ENCODE measurements around the gene DISP3. TPM values are rescaled to one million over a fixed set of nuclear protein-coding genes. Genes with fewer than 3 reads are reported as not detected.

Gene DISP3
- total RNA-seq, 1 donor from 2014 or later = 0.05 TPM

DNA sequence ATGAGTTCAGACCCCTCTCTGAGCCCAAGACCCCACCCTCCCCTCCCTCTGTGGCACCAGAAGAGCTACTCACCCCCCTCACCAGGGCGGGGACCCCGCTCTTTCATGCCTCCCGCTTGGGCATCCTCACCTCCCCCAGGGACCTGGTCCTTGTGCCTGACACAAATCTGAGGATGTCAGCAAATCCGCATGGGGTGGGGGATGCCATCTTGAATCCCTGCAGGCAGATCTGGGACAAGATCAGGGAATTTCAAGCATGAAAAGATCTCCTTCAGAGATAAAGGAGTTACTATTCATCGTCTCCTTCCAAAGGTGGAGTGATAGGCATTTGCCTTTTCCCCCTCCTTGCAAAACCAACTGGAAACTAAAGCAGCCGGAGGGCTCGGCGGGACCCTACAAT, 81.1 kb downstream of the DISP3 start:
- Mint-ChIP-seq H3K9me3 (ENCODE audit: low read depth) (no peaks in the 10 kb centered on the region), H3K27ac (ENCODE audit: unreplicated experiment) (no peak overlapping the region), H3K4me1 (ENCODE audit: low read depth) (peaks cover 9% of the 10 kb centered on the region), H3K36me3 (ENCODE audit: low read depth) (no peaks in the 10 kb centered on the region), H3K4me3 (ENCODE audit: unreplicated experiment) (no peak overlapping the region), H3K27me3 (ENCODE audit: low read depth) (peaks cover 61% of the 10 kb centered on the region)
- TF ChIP-seq, protein P1, sequence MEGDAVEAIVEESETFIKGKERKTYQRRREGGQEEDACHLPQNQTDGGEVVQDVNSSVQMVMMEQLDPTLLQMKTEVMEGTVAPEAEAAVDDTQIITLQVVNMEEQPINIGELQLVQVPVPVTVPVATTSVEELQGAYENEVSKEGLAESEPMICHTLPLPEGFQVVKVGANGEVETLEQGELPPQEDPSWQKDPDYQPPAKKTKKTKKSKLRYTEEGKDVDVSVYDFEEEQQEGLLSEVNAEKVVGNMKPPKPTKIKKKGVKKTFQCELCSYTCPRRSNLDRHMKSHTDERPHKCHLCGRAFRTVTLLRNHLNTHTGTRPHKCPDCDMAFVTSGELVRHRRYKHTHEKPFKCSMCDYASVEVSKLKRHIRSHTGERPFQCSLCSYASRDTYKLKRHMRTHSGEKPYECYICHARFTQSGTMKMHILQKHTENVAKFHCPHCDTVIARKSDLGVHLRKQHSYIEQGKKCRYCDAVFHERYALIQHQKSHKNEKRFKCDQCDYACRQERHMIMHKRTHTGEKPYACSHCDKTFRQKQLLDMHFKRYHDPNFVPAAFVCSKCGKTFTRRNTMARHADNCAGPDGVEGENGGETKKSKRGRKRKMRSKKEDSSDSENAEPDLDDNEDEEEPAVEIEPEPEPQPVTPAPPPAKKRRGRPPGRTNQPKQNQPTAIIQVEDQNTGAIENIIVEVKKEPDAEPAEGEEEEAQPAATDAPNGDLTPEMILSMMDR (IDR thresholded peaks at IDR 0.05) = no peak
- DNase-seq (ENCODE audit: low spot score) = no peak

DNA sequence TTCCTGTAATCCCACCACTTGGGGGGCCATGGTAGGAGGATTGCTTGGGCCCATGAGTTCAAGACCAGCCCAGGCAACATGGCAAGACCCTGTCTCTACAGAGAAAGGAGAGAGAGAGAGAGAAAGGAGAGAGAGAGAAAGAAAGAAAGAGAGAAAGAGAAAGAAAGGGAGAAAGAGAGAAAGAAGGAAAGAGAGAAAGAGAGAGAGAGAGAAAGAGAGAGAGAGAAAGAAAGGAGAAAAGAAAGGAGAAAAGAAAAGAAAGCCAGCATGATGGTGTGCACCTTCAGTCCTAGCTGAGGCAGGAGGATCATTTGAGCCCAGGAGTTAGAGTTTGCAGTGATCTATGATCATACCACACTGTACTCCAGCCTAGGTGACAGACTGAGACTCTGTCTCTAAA, 82.8 kb downstream of the DISP3 start:
- TF ChIP-seq, protein P1 (IDR thresholded peaks at IDR 0.05) = no peak
- H3K27ac Mint-ChIP-seq (ENCODE audit: unreplicated experiment) = no peak overlapping the region
- H3K27me3 Mint-ChIP-seq (ENCODE audit: low read depth) = peaks cover 60% of the 10 kb centered on the region
- no peak for DNase-seq (ENCODE audit: low spot score)
- no peak overlapping the region for H3K4me3 Mint-ChIP-seq (ENCODE audit: unreplicated experiment)
- H3K9me3 Mint-ChIP-seq (ENCODE audit: low read depth) = no peaks in the 10 kb centered on the region
- H3K36me3 Mint-ChIP-seq (ENCODE audit: low read depth) = no peaks in the 10 kb centered on the region
- H3K4me1 Mint-ChIP-seq (ENCODE audit: low read depth) = peaks cover 9% of the 10 kb centered on the region

DNA sequence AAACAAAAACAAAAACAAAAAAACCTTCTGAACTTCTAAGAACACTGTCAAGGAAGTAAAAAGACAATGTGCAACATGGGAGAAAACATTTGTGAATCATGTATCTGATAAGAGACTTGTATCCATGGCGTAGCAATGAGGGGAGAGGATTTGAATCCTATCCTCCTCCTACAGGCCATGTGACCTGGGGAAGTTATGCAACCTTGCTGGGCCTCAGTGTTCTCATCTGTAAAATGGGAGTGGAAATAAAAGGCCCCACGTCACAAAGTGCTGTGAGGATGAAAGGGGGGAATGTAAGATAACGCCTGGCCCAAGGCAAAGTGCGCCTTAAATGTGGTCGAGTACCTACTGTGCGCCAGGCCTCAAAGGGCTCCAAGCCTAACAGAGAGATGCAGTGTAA, 83.7 kb downstream of the DISP3 start:
- Mint-ChIP-seq H3K4me3 (ENCODE audit: unreplicated experiment) (no peak overlapping the region), H3K27ac (ENCODE audit: unreplicated experiment) (no peak overlapping the region), H3K27me3 (ENCODE audit: low read depth) (peaks cover 56% of the 10 kb centered on the region), H3K4me1 (ENCODE audit: low read depth) (peaks cover 9% of the 10 kb centered on the region), H3K9me3 (ENCODE audit: low read depth) (no peaks in the 10 kb centered on the region), H3K36me3 (ENCODE audit: low read depth) (no peaks in the 10 kb centered on the region)
- TF ChIP-seq, protein P1 (IDR thresholded peaks at IDR 0.05) = no peak
- DNase-seq (ENCODE audit: low spot score) = no peak

DNA sequence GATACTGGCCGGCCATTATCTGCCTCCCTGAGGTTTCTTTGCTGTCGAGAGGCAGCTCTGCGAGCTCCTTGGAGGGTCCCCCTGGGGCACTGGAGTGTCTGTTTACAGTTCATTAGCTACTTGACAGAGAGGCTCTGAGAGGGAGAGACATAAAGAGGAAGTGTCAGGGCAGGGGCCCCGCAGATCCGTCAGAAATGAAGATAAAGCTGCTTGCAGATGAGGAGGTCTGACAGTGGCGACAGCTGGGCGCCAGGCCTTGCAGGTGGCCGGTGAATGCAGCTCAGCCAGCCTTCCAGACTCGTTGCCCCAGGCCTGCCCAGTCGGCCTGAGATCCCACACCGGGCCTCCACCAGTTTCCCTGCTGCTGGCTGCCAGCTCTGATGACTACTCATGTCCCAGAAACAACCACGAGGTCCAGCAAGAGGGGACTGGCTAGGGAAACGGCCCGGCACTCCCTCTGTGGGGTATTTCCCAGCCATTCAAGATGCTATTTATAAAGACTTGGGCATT, 84.7 kb downstream of the DISP3 start:
- Mint-ChIP-seq H3K4me1 (ENCODE audit: low read depth) (peaks cover 11% of the 10 kb centered on the region), H3K9me3 (ENCODE audit: low read depth) (no peaks in the 10 kb centered on the region), H3K36me3 (ENCODE audit: low read depth) (no peaks in the 10 kb centered on the region), H3K27me3 (ENCODE audit: low read depth) (peaks cover 50% of the 10 kb centered on the region), H3K4me3 (ENCODE audit: unreplicated experiment) (no peak overlapping the region), H3K27ac (ENCODE audit: unreplicated experiment) (peak overlapping the region; percentile 14)
- no peak for DNase-seq (ENCODE audit: low spot score)
- TF ChIP-seq, protein P1 (IDR thresholded peaks at IDR 0.05) = no peak

DNA sequence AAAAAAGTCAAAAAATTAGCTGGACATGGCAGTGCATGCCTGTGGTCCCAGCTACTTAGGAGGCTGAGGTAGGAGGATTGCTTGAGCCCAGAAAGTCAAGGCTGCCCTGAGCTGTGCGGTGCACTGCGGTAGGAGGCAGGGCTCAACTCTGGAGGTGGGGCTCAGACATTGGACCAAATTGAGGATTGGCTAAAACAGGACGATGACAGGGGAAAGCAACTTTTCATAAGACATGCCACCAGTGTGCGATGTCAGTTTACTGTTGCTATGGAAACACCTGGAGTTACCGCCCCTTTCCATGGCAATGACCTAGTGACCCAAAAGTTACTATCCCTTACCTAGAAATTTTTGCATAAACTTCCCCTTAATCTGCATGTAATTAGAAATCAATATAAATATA, 85.3 kb downstream of the DISP3 start:
- Mint-ChIP-seq H3K27me3 (ENCODE audit: low read depth) (peaks cover 50% of the 10 kb centered on the region), H3K36me3 (ENCODE audit: low read depth) (no peaks in the 10 kb centered on the region), H3K9me3 (ENCODE audit: low read depth) (no peaks in the 10 kb centered on the region), H3K27ac (ENCODE audit: unreplicated experiment) (no peak overlapping the region), H3K4me1 (ENCODE audit: low read depth) (peaks cover 14% of the 10 kb centered on the region), H3K4me3 (ENCODE audit: unreplicated experiment) (no peak overlapping the region)
- TF ChIP-seq, protein P1 (IDR thresholded peaks at IDR 0.05) = no peak
- DNase-seq (ENCODE audit: low spot score) = no peak
